Lower leg skin (tissue), 3 donors: Measurements from ENCODE around the gene PLEKHA6.

ENCODE experiments used
- POLR2A ChIP-seq, 2 donors: fragments of 450-650 bp; IDR thresholded peaks; one replicate each; pipeline ENCODE4 v1.6.1; 2016 to 2017; ENCODE audit warnings: antibody characterized with exemption in 2 of 2, mild to moderate bottlenecking in 1 of 2, moderate library complexity in 1 of 2
- TF ChIP-seq, protein P1 (sequence below), 3 donors: fragments of 450-650 bp; IDR thresholded peaks; one replicate each; pipeline ENCODE4 v1.5.1; 2016; ENCODE audit warnings: antibody characterized with exemption in 3 of 3, mild to moderate bottlenecking in 3 of 3, moderate library complexity in 2 of 3

DNA sequence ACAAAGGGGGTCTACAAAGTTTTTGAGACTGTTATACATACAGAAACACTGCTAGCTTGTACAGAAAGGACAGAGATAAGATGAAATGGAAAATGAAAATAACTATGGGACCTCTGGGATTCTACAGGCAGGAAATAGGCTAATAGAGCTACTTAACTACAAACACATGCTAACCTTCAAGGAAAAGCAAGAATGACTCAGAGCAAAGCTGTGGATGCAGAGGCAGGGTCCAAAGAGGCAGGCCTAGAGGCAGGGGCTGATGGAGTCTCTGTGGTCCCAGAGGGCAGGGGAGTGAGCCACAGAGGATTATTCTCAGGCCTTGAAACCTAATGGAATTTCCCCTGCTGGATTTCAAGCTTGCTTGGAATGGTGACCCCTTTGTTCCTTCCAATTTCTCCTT is 127.2 kb downstream of the PLEKHA6 start:
- TF ChIP-seq, protein P1, sequence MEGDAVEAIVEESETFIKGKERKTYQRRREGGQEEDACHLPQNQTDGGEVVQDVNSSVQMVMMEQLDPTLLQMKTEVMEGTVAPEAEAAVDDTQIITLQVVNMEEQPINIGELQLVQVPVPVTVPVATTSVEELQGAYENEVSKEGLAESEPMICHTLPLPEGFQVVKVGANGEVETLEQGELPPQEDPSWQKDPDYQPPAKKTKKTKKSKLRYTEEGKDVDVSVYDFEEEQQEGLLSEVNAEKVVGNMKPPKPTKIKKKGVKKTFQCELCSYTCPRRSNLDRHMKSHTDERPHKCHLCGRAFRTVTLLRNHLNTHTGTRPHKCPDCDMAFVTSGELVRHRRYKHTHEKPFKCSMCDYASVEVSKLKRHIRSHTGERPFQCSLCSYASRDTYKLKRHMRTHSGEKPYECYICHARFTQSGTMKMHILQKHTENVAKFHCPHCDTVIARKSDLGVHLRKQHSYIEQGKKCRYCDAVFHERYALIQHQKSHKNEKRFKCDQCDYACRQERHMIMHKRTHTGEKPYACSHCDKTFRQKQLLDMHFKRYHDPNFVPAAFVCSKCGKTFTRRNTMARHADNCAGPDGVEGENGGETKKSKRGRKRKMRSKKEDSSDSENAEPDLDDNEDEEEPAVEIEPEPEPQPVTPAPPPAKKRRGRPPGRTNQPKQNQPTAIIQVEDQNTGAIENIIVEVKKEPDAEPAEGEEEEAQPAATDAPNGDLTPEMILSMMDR (IDR thresholded peaks at IDR 0.05): no peak
- TF ChIP-seq POLR2A (IDR thresholded peaks at IDR 0.05): no peak
